Activated naive CD8-positive, alpha-beta T cell treated with anti-CD3 and anti-CD28 coated beads, Interleukin-2, amount 10 ng/mL, durations not matched to agents 7 days and 5 days (primary cell): ENCODE data around the gene TEX9. TPM values are rescaled to one million over a fixed set of nuclear protein-coding genes. Genes with fewer than 3 reads are reported as not detected.
"Not testable (repeated sequence)": the region's sequence is repeated elsewhere in the genome, so short reads cannot be mapped to it uniquely, and the experiment has no call there.

Source experiments
- ATAC-seq: fragments of 150-1000 bp; cut with Tn5 transposase; one replicate; pipeline ENCODE4 v1.10.0; 2021; ENCODE audit warnings: low read depth, moderate library complexity
- POLR2A ChIA-PET: fragments of 350-600 bp; sonication (Branson Sonifier 250); formaldehyde crosslinking; loops from one replicate; lab custom pipeline; 2021; ENCODE audit warnings: antibody characterized with exemption; lab: Charles Lee
- DNase-seq: peaks from one replicate; pipeline ENCODE4 v3.0.0; 2021
- H3K27ac Mint-ChIP-seq: one replicate; pipeline ENCODE4 v1.8.0; 2022; ENCODE audit warnings: mild to moderate bottlenecking, mixed read lengths
- H3K27me3 Mint-ChIP-seq: one replicate; pipeline ENCODE4 v1.8.0; 2022; ENCODE audit warnings: mild to moderate bottlenecking, moderate library complexity, mixed read lengths
- H3K36me3 Mint-ChIP-seq: one replicate; pipeline ENCODE4 v1.8.0; 2021; ENCODE audit warnings: mild to moderate bottlenecking, mixed read lengths
- H3K4me1 Mint-ChIP-seq: one replicate; pipeline ENCODE4 v1.8.0; 2021; ENCODE audit warnings: mixed read lengths
- H3K4me3 Mint-ChIP-seq: one replicate; pipeline ENCODE4 v1.8.0; 2022; ENCODE audit warnings: mild to moderate bottlenecking, moderate library complexity, mixed read lengths
- H3K9me3 Mint-ChIP-seq: one replicate; pipeline ENCODE4 v1.8.0; 2021; ENCODE audit warnings: mixed read lengths
- total RNA-seq, 2 experiments: library from RNA; stranded (reverse); gene quantifications; one replicate each; pipeline ENCODE4 v1.2.3, GENCODE V29; 2021

TEX9 gene
- total RNA-seq, 2 experiments from 2014 or later, result 1.3 to 1.4 TPM

DNA sequence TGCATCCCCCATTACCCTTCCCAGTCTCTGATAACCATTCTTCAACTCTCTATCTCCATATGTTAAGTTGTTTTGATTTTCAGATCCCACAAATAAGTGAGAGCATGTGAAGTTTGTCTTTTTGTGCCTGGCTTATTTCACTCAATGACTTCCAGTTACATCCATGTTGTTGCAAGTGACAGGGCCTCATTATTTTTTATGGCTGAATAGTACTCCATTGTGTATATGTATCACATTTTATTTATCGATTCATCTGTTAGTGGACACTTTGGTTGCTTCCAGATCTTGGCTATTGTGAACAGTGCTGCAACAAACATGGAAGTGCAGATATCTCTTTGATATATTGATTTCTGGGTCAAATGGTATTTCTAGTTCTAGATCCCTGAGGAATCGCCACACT is 9.5 kb downstream of the TEX9 start:
- H3K9me3 Mint-ChIP-seq, H3K27ac Mint-ChIP-seq, H3K4me3 Mint-ChIP-seq, H3K4me1 Mint-ChIP-seq, H3K36me3 Mint-ChIP-seq, DNase-seq, POLR2A ChIA-PET, ATAC-seq: not testable (repeated sequence)
- H3K27me3 Mint-ChIP-seq, result peaks cover 19% of the 10 kb centered on the region

GRCh38 chr15:56377822-56378221 is 12.6 kb downstream of the TEX9 start:
- H3K27ac Mint-ChIP-seq, DNase-seq, H3K4me1 Mint-ChIP-seq, H3K9me3 Mint-ChIP-seq, H3K4me3 Mint-ChIP-seq, ATAC-seq, POLR2A ChIA-PET, H3K36me3 Mint-ChIP-seq, H3K27me3 Mint-ChIP-seq: not testable (repeated sequence)

GRCh38 chr15:56383010-56383409 is 17.8 kb downstream of the TEX9 start:
- no peak overlapping the region for H3K4me3 Mint-ChIP-seq
- peaks cover 5% of the 10 kb centered on the region for H3K9me3 Mint-ChIP-seq
- H3K27me3 Mint-ChIP-seq, result no peaks in the 10 kb centered on the region
- no peak overlapping the region for H3K27ac Mint-ChIP-seq
- H3K4me1 Mint-ChIP-seq, result no peaks in the 10 kb centered on the region
- DNase-seq (no peak), ATAC-seq (no peak)
- H3K36me3 Mint-ChIP-seq, result peaks cover 3% of the 10 kb centered on the region
- POLR2A ChIA-PET, result no interaction called here

- H3K27ac Mint-ChIP-seq, result no peak overlapping the region
- POLR2A ChIA-PET, result no interaction called here
- no peaks in the 10 kb centered on the region for H3K36me3 Mint-ChIP-seq
- no peaks in the 10 kb centered on the region for H3K4me1 Mint-ChIP-seq
- no peak for ATAC-seq
- H3K9me3 Mint-ChIP-seq, result no peaks in the 10 kb centered on the region
- no peak overlapping the region for H3K4me3 Mint-ChIP-seq
- H3K27me3 Mint-ChIP-seq, result peaks cover 2% of the 10 kb centered on the region
- DNase-seq, result no peak
These were observed 20.7 kb downstream of the TEX9 start for GRCh38 chr15:56385908-56386307.

- DNase-seq (no peak), ATAC-seq (no peak)
- Mint-ChIP-seq H3K27ac (no peak overlapping the region), H3K36me3 (no peaks in the 10 kb centered on the region), H3K4me1 (no peaks in the 10 kb centered on the region), H3K9me3 (peaks cover 1% of the 10 kb centered on the region), H3K4me3 (no peak overlapping the region), H3K27me3 (peaks cover 2% of the 10 kb centered on the region)
- POLR2A ChIA-PET, result no interaction called here
These were observed 25.6 kb downstream of the TEX9 start for GRCh38 chr15:56390739-56391267.

DNA sequence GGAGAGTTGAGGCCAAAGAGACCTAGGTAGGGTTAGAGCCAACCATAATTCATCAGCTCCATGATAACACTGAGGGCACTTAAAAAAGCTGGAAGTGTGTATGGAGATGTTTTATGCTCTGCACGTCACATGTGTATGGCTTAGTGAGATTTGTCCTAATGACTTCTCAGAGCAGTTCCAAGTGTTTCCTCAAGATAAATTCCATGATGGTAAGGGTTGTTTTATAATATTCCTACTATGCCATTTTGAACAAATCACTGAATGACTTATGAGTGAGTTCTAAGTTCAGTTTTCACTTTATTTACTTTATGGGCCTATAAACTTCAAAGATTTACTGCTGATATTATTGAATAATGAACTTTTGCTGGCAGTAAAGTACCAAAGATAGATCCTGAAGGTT is 28.1 kb downstream of the TEX9 start:
- no peak overlapping the region for H3K27ac Mint-ChIP-seq
- H3K36me3 Mint-ChIP-seq, result no peaks in the 10 kb centered on the region
- POLR2A ChIA-PET, result no interaction called here
- peaks cover 1% of the 10 kb centered on the region for H3K9me3 Mint-ChIP-seq
- H3K4me3 Mint-ChIP-seq, result no peak overlapping the region
- peaks cover 1% of the 10 kb centered on the region for H3K27me3 Mint-ChIP-seq
- H3K4me1 Mint-ChIP-seq, result no peaks in the 10 kb centered on the region
- no peak for DNase-seq
- ATAC-seq, result no peak

DNA sequence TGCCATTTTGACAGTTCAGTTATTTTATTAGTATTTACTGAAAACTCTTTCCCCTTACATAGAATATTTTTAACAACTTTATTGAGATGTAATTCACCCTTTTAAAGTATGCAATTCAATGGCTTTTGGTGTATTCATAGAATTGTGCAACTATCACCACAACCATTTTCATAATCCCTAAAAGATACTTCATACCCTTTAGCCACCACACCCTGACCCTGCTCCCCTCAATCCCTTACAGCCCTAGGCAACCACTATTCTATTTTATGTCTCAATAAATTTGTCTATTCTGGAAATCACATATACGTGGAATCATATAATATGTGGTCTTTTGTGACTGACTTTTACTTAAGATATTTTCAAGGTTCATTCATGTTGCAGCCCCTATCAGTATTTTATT is 29.7 kb downstream of the TEX9 start:
- H3K27me3 Mint-ChIP-seq, result no peaks in the 10 kb centered on the region
- POLR2A ChIA-PET, result no interaction called here
- H3K4me3 Mint-ChIP-seq, result no peak overlapping the region
- H3K27ac Mint-ChIP-seq, result no peak overlapping the region
- no peaks in the 10 kb centered on the region for H3K4me1 Mint-ChIP-seq
- no peak for DNase-seq
- H3K9me3 Mint-ChIP-seq, result peaks cover 3% of the 10 kb centered on the region
- no peak for ATAC-seq
- H3K36me3 Mint-ChIP-seq, result no peaks in the 10 kb centered on the region

DNA sequence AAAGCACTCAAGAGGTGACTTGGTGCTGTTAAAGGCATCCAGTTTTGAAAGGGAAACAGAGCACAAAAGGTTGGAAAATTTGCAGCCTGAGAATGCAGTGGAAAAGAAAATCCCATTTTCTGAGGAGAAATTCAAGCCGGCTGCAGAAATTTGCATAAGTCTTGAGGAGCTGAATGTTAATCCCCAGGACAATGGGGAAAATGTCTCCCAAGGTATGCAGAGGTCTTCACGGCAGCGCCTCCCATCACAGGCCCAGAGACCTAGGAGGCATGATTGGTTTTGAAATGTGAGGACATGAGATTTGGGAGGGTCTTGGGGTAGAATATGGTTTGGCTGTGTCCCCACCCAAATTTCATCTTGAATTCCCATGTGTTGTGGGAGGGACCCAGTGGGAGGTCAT is 32.1 kb downstream of the TEX9 start:
- H3K27ac Mint-ChIP-seq, H3K4me3 Mint-ChIP-seq, H3K36me3 Mint-ChIP-seq, ATAC-seq, DNase-seq, POLR2A ChIA-PET, H3K9me3 Mint-ChIP-seq, H3K4me1 Mint-ChIP-seq, H3K27me3 Mint-ChIP-seq: not testable (repeated sequence)

DNA sequence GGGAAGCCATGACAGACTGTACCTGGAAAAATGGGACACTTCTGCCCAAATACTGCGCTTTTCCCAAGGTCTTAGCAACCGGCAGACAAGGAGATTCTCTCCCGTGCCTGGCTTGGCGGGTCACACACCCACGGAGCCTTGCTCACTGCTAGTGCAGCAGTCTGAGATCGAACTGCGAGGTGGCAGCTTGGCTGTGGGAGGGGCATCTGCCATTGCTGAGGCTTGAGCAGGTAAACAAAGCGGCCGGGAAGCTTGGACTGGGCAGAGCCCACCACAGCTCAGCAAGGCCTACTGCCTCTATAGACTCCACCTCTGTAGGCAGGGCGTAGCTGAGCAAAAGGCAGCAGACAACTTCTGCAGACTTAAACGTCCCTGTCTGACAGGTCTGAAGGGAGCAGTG is 34.0 kb downstream of the TEX9 start:
- DNase-seq, H3K27ac Mint-ChIP-seq, H3K27me3 Mint-ChIP-seq, H3K9me3 Mint-ChIP-seq, POLR2A ChIA-PET, H3K4me3 Mint-ChIP-seq, H3K36me3 Mint-ChIP-seq, H3K4me1 Mint-ChIP-seq, ATAC-seq: not testable (repeated sequence)

DNA sequence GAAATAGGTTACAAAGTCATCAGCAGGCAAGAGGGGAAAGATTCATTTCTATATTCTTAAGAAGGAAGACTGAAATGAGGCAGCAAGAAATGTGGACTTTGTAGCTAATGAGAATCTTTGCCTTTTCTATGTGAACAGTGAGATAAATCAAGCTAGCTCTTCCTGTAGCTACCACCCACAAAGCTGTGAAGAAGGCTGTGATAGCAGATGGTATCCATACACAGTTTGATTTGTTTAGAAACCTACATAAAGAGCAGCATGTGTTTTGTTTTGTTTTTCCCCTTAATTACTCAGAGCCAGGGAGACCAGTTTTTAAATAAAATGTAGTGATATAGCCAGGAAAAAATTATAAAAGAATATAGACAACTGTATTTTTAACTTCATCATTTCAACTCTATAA is 45.5 kb downstream of the TEX9 start:
- Mint-ChIP-seq H3K9me3 (no peaks in the 10 kb centered on the region), H3K4me3 (no peak overlapping the region), H3K36me3 (no peaks in the 10 kb centered on the region), H3K27ac (no peak overlapping the region), H3K4me1 (no peaks in the 10 kb centered on the region), H3K27me3 (peaks cover 1% of the 10 kb centered on the region)
- POLR2A ChIA-PET, result no interaction called here
- no peak for ATAC-seq
- no peak for DNase-seq

DNA sequence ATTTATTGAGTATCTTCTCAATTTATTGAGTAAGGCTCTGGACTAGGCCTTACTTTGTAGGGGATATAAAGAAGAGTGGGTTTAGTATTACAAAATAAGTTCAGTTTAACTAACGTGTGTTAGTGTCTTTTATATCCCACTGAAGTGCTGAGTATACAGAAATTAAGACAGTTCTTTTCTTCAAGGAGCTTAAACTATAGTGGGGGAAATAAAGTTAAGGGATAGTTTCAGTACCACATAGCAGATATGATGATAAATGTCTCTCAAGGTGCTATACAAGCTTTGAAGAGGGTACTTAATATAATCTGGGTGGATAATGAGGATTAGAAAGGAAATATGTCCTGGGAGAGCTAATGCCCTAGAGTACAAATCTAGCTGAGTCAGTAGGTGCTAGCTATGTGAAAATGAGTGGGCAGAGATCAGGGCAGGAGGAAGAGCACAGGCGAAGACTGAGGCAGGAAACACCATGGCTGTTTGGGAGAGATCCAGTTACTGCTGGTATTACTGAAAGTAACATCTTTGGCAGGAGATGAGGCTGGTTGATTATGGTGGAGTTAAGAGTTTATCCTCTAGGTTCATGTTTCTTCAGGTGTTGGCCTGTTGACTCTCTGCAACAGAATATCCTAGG is 46.0 kb downstream of the TEX9 start:
- H3K27me3 Mint-ChIP-seq, result peaks cover 1% of the 10 kb centered on the region
- no peak for DNase-seq
- no peaks in the 10 kb centered on the region for H3K9me3 Mint-ChIP-seq
- H3K27ac Mint-ChIP-seq, result no peak overlapping the region
- POLR2A ChIA-PET, result no interaction called here
- no peak for ATAC-seq
- no peaks in the 10 kb centered on the region for H3K4me1 Mint-ChIP-seq
- no peaks in the 10 kb centered on the region for H3K36me3 Mint-ChIP-seq
- no peak overlapping the region for H3K4me3 Mint-ChIP-seq

DNA sequence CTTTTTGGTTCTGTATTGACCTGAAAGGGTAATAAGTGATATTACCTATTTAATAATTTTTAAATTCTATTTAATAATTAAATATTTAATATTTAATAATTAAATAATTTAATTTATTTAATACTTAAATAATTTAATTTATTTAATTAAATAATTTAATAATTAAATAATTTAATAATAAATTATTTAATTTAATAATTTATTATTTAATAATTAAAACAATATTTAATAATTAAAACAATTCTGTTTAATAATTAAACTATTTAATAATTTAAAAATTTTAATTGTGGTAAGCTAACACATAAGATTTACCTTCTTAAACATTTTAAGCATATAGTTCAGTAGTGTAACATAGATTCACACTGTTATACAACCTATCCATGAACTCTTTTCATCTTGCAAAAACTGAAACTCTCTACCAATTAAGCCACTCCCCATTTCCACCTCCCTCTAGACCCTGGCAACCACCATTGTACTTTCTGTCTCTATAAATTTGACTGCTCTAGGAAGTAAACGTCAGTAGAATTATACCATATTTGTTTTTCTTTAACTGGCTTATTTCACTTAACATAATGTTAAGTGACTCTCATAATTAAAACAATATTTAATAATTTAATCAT is 48.0 kb downstream of the TEX9 start:
- H3K4me3 Mint-ChIP-seq, DNase-seq, POLR2A ChIA-PET, H3K27ac Mint-ChIP-seq, H3K36me3 Mint-ChIP-seq, ATAC-seq, H3K4me1 Mint-ChIP-seq, H3K27me3 Mint-ChIP-seq, H3K9me3 Mint-ChIP-seq: not testable (repeated sequence)

DNA sequence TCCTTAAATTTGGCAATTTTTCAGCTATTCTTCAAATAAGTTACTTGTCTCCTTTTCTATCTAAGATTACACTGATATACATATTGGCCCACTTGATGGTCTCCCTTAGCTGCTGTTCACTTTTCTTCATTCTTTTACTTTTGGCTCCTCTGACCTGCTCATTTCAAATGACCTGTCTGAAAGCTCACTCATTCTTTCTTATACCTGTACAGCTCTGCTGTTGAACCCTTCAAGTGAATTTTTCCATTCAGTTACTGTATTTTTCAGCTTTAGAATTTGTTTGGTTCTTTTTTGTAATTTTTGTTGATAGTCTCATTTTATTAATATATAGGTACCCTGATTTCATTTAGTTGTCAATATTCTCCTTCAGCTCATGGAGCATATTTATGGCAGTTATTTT is 60.0 kb downstream of the TEX9 start:
- Mint-ChIP-seq H3K4me1 (peaks cover 11% of the 10 kb centered on the region), H3K27ac (no peak overlapping the region), H3K36me3 (peaks cover 3% of the 10 kb centered on the region), H3K9me3 (peaks cover 2% of the 10 kb centered on the region), H3K27me3 (peaks cover 5% of the 10 kb centered on the region), H3K4me3 (no peak overlapping the region)
- no peak for DNase-seq
- no peak for ATAC-seq
- POLR2A ChIA-PET, result no interaction called here

GRCh38 chr15:56425976-56426375 is 60.8 kb downstream of the TEX9 start:
- Mint-ChIP-seq H3K4me3 (no peak overlapping the region), H3K36me3 (peaks cover 3% of the 10 kb centered on the region), H3K27me3 (peaks cover 5% of the 10 kb centered on the region), H3K9me3 (peaks cover 2% of the 10 kb centered on the region), H3K27ac (no peak overlapping the region), H3K4me1 (peaks cover 11% of the 10 kb centered on the region)
- POLR2A ChIA-PET, result interaction anchor here (0.8 kb wide), 1 partner anchor 181 kb away, joined by 3 read pairs; no protein-coding TSS in a partner anchor
- DNase-seq (no peak), ATAC-seq (no peak)
